Renal pelvis (tissue), 4 donors: Measurements from ENCODE around the gene HLF. TPM values are rescaled to one million over a fixed set of nuclear protein-coding genes. Genes with fewer than 3 reads are reported as not detected.
"Not testable (repeated sequence)": the region's sequence is repeated elsewhere in the genome, so short reads cannot be mapped to it uniquely, and the experiment has no call there.

ENCODE experiments used
- DNase-seq: peaks from one replicate; pipeline ENCODE4 v3.0.0-alpha.2; 2013
- polyA plus RNA-seq, 3 donors: library from polyadenylated mRNA; unstranded; fragments of 120-200 nt; gene quantifications; one replicate each; pipeline ENCODE4 v1.2.1, GENCODE V29; 2013; ENCODE audit not compliant: insufficient read length in 3 of 3

HLF gene
- polyA plus RNA-seq, 3 donors: 2.8 to 7.2 (median 3.5) TPM

- DNase-seq: peak; percentile 50
Measured at GRCh38 chr17:55325406-55325805, 60.6 kb downstream of the HLF start.

GRCh38 chr17:55326030-55326429, 61.3 kb downstream of the HLF start:
- DNase-seq: no peak

GRCh38 chr17:55327225-55328088, 62.7 kb downstream of the HLF start:
- no peak for DNase-seq

GRCh38 chr17:55328514-55328913, 63.8 kb downstream of the HLF start:
- not testable (repeated sequence) for DNase-seq

GRCh38 chr17:55330344-55330933, 65.7 kb downstream of the HLF start:
- DNase-seq: no peak

GRCh38 chr17:55332296-55333041, 67.7 kb downstream of the HLF start:
- no peak for DNase-seq

GRCh38 chr17:55334285-55334684, 69.5 kb downstream of the HLF start:
- no peak for DNase-seq

GRCh38 chr17:55334881-55335540, 70.3 kb downstream of the HLF start:
- no peak for DNase-seq

GRCh38 chr17:55335625-55336024, 70.9 kb downstream of the HLF start:
- no peak for DNase-seq

GRCh38 chr17:55336426-55336825, 71.7 kb downstream of the HLF start:
- no peak for DNase-seq

- no peak for DNase-seq
Measured at GRCh38 chr17:55340176-55340575, 75.4 kb downstream of the HLF start.

- no peak for DNase-seq
Measured at GRCh38 chr17:55340686-55341085, 75.9 kb downstream of the HLF start.

- DNase-seq: no peak
Measured at GRCh38 chr17:55341432-55341831, 76.7 kb downstream of the HLF start.

GRCh38 chr17:55342800-55343585, 78.2 kb downstream of the HLF start:
- no peak for DNase-seq

GRCh38 chr17:55343900-55344513, 79.2 kb downstream of the HLF start:
- DNase-seq: no peak

- DNase-seq: no peak
Measured at GRCh38 chr17:55344514-55344997, 79.8 kb downstream of the HLF start.

GRCh38 chr17:55345132-55345531, 80.4 kb downstream of the HLF start:
- no peak for DNase-seq

GRCh38 chr17:55346658-55347057, 81.9 kb downstream of the HLF start:
- DNase-seq: no peak

GRCh38 chr17:55347341-55347740, 82.6 kb downstream of the HLF start:
- DNase-seq: no peak

- peak; percentile 65 for DNase-seq
Measured at GRCh38 chr17:55348749-55349354, 84.1 kb downstream of the HLF start.
